Head of caudate nucleus (tissue), 42 donors: ENCODE results near the gene TNPO3.
"Not testable (repeated sequence)": the region's sequence is repeated elsewhere in the genome, so short reads cannot be mapped to it uniquely, and the experiment has no call there.

Source experiments
- DNase-seq, 42 donors: peaks; one replicate each; pipeline versions ENCODE4 v3.0.0 to v3.0.0-alpha.2; 2020 to 2021; ENCODE audit warnings: mixed read lengths in 7 of 42
- intact Hi-C: fragments of 100-400 bp; cut with DNase I; formaldehyde crosslinking; loops from one replicate; pipeline ENCODE4 v1.15.0; 2022

TNPO3 gene

DNA sequence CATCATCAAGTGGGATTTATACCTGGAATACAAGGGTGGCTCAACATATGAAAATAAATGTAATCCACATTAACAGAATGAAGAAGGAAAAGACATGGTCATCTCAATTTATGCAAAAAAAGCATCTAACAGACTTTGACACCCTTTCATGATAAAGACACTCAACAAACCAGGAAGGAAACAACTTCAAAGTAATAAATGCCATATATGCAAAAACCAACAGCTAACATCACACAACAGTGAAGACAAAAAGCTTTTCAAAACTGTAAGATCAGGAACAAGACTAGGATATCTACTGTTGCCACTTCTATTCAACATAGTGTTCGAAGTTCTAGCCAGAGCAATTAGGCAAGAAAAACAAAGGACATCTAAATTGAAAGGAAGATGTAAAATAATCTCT is 22.9 kb downstream of the TNPO3 start:
- intact Hi-C loops = no loop called here
- DNase-seq = no peak

DNA sequence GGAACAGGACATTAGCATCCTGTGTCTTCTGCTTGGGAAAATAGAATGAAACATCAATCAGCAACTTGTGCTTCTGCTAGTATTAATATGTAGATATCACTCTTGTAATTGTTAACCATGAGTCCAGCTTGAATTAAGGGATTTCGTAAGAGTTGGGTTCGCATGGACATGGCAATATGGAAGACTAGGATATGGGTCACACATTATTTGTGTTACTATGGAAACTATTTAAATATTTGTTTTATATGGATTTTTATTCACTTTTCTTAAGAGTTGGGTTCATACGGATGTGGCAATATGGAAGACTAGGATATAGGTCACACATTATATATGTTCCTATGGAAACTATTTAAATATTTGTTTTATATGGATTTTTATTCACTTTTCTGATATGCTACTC is 24.5 kb downstream of the TNPO3 start:
- intact Hi-C loops = no loop called here
- no peak for DNase-seq

DNA sequence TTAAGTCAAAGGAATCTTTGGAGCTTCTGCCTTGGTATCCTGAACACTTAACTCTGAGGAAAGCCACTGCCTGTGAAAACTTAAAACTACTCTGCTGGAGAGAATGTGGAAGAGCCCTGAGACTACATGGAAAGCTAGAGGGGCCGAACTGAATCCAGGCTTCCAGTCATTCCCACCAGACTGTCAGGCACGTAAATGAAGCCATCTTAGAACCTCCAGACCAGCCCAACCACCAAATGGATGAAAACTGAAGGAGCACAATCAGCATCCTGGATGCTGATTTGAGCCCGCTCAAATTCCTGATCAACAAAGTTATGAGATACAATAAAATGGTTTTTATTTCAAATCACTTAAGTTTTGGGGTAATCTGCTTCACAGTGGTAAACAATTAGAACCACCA is 30.8 kb downstream of the TNPO3 start:
- intact Hi-C loops = no loop called here
- no peak for DNase-seq

DNA sequence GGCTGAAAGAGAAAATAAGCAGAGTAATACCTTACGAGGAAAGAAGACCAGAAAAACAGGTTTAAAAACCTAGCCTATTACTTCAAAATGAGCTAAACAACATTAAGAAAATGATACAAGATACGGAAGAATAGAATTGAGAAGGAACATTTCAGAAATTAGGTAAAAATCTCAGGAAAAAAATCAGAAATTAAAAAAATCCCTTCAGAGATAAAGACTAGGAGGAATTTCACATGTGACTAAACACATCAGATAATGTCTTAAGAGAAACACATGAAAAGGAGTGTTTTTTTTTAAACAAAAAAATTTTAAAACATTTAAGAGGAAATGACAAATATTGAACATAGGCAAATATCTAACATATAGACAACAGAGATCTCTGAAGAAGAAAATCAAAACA is 33.3 kb downstream of the TNPO3 start:
- intact Hi-C loops = no loop called here
- DNase-seq = no peak

DNA sequence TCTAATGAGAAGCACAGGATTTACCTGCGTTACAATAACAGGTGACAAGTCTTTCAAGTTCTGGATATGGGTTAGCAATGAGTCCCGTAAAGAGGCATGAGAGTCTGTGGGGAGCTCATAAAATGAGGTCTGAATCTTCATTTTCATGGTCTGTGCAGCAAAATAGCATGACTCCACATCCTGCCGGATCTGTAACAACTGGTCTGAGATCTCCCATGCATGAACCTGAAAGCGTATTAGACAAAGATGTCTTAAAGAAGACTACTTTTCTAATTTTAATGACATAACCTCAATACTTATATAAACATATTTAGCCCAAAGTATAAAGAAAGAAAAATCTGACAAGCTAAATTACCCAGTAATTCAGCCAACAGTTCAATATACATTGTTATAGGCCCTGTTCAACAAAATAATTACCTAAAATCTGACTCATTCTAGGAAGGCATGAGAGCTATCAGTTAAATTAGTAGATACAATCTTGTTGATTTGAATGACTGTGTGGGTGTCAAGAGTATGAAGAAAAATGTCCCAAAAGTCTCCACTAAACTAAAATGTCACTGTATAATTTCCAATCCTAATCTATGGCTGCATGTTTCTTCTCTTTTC is 36.9 kb downstream of the TNPO3 start:
- intact Hi-C loops = no loop called here
- DNase-seq = no peak

DNA sequence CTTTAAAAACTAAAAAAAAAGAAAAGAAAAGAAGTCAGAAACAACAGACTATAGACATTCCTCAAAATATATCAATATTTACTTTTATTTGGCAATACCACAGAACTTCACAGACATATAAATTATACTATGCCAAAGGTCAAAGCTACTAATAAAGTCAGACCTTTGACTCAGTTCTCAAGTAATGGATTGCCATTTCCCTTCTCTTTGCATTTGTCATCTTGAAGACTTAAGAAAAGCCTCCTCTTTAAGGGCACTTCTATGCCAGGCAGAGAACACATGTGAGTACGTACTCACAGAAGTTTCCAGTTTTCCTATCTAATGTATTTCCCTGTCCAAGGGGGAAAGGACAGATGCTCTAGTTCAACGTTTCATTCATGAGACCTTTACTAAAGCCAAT is 37.6 kb downstream of the TNPO3 start:
- no peak for DNase-seq
- intact Hi-C loops = no loop called here

DNA sequence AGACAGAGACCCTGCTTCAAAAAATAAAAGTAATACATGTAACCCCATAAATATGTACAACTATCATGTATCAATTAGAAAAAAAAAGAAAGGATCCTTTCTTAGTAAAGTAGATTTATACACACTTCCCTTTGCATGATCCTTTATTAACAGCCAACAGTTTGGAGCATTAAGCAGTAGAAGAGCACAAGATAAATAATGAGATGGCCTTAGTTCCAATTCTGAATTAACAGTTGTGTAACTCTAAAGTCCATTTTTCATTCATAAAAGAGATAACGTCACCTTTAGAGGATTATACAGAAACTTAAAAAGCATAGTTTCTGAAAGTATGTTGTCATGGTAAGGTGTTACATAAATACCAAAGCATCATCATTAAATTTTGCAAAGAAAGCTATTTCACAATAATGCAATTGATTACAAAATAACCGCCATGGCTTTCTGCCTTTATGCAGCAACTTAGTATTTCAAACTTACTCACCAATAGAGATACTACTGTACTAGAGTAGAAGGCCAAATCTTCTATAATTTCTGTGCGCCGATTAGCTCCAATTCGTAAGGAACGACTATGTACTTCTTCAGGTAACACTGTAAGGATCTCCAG is 40.3 kb downstream of the TNPO3 start:
- intact Hi-C loops = no loop called here
- no peak for DNase-seq

DNA sequence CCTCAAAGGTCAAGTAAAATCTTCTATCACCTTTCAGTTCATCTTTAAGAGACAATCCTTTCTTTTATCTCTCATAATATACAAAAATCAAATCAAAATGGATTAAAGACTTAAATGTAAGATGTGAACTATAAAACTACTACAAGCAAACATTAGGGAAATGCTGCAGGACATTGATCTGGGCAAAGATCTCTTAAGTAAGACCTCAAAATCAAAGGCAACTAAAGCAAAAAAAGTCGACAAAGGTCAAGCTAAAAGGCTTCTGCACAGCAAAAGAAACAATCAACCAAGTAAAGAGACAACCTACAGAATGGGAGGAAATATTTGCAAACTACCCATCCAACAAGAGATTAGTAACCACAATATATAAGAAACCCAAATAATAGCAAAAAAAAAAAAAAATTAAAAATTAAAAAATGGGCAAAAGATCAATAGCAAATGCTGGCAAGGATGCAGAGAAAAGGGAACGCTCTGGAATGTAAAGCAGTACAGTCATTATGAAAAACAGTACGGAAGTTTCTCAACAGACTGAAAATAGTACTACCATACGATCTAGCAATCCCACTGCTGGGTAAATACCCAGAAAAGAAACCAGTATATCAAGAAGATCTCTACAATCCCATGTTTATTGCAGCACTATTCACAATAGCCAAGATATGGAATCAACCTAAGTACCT is 41.7 kb downstream of the TNPO3 start:
- intact Hi-C loops = no loop called here
- no peak for DNase-seq

DNA sequence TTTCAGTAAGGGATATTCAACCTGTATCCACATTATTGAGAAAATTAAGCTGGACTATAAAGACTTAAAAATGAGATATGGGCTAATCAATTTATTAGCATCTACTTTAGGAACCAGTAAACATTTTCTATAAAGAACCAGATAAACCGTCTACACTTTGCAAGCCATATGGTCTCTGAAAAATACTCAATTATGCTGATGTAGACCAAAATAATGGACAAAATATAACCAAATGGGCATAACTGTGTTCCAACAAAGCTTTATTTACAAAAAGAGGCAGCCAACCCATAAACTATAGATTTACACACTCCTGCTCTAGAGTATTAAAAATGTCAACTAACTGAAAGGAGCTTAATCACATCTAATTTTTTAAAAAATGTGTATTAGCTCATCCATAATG is 42.3 kb downstream of the TNPO3 start:
- intact Hi-C loops = no loop called here
- no peak for DNase-seq

DNA sequence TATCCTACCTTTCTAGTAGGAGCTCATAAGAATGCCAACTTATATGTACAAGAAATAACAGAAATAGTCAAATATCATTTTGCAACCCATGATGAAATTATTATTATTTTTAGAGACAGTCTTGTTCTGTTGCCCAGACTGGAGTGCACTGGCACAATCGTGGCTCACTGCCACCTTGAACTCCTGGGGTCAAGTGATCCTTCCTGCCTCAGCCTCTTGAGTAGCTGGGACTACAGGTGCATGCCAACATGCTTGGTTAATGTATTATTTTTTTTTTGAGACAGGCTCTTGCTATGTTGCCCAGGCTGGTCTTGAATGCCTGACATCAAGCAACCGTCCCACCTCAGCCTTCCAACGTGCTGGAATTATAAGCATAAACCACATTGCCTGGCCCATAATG is 44.8 kb downstream of the TNPO3 start:
- intact Hi-C loops = no loop called here
- DNase-seq = no peak

DNA sequence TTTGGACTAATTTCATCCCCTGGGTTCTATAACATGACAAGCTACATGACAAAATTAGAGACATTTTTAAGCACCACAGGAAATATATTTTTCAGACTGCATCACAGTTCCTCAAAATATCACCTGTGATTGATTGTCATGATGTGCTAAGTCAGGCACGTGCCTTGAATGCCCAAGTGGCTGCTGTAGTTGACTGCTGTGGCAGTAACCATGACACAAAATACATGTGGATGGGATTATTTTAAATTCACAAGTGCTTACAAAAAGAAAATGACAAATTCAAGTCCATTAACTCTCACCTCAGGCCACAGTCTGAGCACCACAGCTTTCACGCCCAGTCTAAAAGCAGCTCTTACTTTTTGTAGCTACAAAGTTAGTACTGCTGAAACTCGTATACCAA is 45.5 kb downstream of the TNPO3 start:
- DNase-seq = no peak
- intact Hi-C loops = no loop called here

DNA sequence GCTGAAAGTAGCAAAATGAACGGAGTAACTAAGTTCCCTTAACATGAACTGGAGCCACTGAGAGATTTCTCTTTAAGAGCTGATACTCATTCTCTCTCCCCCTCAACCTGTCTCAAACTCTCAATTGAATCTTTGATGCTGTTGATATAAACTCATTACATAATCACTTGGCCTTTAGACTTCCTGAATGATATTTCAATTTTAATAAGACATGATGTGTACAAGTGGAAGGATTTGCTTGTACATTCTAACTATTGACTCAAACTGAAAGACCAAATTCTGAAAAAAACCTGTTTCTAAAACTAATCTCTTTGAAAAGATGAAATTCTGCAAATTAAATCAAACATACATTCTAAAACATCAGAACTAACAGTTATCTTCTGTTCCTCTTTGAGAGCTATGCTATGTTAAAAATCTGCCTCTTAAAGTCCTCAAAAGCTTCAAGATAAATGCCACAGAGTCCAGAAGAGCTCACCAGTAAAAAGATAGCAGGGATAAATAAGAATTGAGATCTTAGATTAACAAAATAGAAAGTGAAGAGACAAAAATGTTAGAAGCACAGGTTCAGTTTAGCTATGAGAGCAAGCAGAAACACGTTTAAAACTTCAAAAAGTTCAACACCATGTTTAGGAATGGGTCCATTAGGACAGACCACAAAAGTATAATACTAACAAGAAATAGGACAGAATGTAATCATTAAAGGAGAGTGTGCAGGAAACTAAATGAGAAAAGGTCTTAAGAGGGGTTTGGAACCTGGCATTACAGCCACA is 46.1 kb downstream of the TNPO3 start:
- DNase-seq = no peak
- intact Hi-C loops = no loop called here

DNA sequence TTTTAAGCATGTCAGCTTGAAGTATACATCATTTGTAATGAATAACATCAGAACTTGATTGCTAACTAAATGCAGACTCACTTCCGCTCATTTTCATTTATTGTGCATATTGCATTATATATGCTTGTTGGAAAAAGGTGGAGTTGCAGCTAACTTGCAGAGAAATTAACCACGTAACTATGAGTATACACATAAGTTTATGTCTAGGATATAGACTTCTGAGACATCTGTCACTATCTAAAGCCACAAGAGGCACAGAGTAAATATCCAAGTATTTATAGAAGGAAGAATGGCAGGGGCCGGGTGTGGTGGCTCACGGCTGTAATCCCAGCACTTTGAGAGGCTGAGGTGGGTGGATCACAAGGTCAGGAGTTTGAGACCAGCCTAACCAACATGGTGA is 47.3 kb downstream of the TNPO3 start:
- no peak for DNase-seq
- intact Hi-C loops = no loop called here

DNA sequence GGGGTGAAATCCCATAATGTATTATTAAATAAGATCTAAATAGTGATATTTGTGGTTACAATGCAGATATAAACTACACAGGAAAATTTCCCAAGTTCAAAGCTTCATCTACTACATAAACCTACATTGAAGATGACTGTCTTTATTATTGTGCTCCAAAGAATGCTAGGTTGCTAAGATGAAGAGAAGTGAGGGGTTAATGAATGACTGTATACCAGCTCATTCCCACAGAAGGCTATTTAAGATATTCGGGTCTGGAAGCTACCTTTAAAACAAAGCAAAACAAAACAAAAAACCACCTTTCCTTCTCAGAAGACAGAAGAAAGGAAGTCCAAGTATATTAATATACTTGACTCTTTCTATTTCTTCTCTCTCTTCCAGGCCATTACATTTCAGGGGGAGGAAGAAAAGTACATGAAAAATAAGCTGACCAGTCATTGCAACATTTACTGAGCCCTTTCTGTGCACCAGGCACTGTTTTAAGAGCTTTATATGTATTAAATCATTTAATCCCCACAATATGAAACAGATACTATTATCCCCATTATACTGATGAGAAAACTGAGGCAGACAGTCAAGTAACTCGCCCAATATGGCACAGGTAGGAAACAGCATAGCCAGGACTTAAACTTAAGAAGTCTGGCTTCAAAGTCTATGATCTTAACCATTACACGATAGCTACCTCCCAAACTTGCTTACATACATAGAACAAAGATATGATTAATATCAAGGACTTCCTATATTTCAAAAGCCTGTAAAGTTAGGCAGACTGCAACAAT is 48.1 kb downstream of the TNPO3 start:
- intact Hi-C loops = no loop called here
- DNase-seq = no peak

DNA sequence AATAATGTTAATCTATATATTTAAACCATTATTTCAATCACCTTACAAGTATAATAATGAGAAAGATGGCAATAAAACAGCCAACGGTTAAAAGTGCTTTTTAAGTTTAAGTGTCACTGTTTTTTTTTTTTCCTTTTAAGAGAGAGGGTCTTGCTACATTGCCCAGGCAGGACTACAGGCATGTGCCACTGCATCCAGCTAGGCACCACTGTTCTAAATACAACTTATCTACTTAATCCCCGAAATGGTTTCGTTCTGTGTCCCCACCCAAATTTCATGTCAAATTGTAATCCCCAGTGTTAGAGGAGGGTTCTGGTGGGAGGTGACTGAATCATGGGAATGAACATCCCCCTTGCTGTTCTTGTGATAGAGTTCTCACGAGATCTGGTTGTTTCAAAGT is 49.7 kb downstream of the TNPO3 start:
- intact Hi-C loops = no loop called here
- DNase-seq = no peak

DNA sequence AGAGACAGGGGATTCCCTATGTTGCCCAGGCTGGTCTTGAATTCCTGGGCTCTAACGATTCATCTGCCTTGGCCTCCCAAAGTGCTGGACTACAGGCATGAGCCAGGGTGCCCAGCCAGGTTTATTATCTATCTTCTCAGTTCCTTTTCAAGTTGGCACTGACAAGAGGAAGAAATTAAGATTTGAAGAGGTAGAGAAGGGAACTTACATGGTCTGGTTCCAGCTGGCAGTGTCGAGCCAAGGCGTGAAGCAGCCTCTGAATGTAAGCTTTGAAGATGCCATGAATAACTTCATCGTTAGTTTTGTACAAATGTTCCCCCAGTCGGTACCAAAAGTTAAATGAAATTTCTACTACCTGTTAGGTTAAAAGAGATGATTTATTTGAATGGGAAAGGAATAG is 57.7 kb downstream of the TNPO3 start:
- intact Hi-C loops = no loop called here
- no peak for DNase-seq

DNA sequence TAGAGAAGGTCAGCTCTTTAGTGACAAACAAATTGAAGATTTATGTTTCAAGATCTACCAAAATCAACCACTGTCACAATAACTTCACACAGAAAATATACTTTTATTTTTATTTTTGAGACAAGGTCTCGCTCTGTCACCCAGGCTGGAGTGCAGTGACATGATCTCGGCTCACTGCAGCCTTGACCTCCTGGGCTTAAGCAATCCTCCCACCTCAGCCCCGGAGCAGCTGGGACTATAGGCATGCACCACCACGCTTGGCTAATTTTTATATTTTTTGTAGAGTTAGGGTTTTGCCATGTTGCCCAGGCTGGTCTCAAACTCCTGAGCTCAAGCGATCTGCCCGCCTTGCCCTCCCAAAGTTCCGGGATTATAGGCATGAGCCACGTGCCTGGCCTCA is 60.4 kb downstream of the TNPO3 start:
- DNase-seq, intact Hi-C loops: not testable (repeated sequence)

DNA sequence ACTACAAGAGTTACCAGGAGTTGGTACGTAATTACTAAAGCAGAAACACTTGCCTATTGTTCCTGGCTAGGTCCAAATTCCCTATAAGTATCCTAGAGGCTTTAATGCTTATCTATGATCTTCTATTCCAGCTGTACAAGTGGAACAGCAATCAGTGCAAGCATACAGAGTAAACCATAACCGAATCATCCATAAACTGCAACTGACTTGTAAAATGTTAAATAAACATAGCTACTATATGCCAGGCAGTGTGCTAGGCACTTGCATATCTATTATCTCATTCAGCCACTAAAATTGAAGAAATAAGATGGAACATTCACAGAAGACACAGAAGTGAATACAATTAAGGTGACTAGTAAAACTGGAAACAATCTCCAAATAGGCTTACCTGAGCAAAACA is 61.5 kb downstream of the TNPO3 start:
- no peak for DNase-seq
- intact Hi-C loops = no loop called here

DNA sequence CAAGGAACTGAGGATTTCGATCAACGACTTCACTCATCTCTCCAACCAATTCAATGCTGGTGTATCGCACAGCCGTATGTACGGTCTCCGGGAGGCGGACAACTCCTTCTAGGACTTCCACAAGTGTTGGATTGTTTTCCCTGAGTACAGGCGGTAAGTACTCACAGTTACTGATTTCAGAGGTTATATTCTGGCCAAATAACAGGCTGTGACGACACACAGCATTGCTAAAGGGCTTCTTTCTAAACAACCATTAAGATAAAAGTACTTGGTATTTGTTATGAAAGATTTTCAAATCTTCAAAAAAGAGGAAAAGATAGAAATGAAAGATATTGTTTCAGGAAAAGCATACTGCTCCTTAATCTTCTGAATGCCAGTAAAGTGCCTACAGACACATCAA is 65.0 kb downstream of the TNPO3 start:
- intact Hi-C loops = no loop called here
- no peak for DNase-seq

DNA sequence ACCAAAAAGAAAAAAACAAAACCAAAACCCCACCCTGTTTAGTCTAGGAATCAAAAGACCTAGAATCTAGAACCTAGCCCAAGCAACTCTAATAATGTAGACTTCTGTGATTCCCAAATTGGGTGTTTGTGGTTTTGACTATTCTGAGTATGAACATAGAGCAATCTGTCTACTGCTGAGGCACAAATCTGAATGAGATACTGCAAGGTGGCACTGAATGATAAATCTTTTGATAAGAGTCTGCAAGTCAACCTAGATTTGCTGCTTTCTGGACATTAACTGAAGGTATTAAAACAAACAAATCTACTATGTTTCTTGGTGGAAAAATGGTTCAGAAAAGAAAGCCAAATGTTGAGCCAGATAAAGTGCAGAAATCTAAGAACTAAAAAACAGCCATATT is 66.5 kb downstream of the TNPO3 start:
- intact Hi-C loops = no loop called here
- no peak for DNase-seq
